Measurements from ENCODE around the gene CIC. TPM values are rescaled to one million over a fixed set of nuclear protein-coding genes. Genes with fewer than 3 reads are reported as not detected.

CIC gene
- total RNA-seq, 4 donors from 2014 or later, result 25.1 to 54.9 (median 27.9) TPM

DNA sequence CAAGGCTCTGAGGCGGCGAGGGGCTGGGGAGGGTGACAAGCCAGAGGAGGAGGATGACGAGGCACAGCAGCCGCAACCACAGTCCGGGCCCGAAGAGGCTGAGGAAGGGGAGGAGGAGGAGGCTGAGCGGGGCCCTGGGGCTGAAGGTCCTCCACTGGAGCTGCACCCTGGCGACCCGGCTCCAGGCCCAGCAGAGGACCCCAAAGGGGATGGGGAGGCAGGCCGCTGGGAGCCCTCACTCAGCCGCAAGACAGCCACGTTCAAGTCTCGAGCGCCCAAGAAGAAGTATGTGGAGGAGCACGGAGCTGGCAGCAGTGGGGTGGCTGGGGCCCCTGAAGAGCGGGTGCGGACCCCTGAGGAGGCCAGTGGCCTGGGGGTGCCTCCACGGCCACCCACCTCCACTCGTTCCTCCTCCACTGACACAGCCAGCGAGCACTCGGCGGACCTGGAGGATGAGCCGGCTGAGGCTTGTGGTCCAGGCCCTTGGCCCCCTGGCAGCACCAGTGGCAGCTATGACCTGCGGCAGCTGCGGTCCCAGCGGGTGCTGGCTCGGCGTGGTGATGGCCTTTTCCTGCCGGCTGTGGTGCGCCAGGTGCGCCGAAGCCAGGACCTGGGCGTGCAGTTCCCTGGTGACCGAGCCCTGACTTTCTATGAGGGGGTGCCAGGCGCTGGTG, 2.9 kb downstream of the CIC start:
- H3K27me3 ChIP-seq, result no peaks in the 10 kb centered on the region
- no peak for TF ChIP-seq POLR2A (IDR thresholded peaks at IDR 0.05)
- TF ChIP-seq, protein P1, sequence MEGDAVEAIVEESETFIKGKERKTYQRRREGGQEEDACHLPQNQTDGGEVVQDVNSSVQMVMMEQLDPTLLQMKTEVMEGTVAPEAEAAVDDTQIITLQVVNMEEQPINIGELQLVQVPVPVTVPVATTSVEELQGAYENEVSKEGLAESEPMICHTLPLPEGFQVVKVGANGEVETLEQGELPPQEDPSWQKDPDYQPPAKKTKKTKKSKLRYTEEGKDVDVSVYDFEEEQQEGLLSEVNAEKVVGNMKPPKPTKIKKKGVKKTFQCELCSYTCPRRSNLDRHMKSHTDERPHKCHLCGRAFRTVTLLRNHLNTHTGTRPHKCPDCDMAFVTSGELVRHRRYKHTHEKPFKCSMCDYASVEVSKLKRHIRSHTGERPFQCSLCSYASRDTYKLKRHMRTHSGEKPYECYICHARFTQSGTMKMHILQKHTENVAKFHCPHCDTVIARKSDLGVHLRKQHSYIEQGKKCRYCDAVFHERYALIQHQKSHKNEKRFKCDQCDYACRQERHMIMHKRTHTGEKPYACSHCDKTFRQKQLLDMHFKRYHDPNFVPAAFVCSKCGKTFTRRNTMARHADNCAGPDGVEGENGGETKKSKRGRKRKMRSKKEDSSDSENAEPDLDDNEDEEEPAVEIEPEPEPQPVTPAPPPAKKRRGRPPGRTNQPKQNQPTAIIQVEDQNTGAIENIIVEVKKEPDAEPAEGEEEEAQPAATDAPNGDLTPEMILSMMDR (IDR thresholded peaks at IDR 0.05), result no peak
- H3K4me1 ChIP-seq, result peaks cover 34 to 76% (median 53%) of the 10 kb centered on the region in 3 donors
- no peaks in the 10 kb centered on the region for H3K9me3 ChIP-seq
- peaks cover 23 to 52% (median 30%) of the 10 kb centered on the region in 3 donors for H3K36me3 ChIP-seq
- DNase-seq, result no peak
- 88% methylated on average over 8 to 15 of the region's 35 CpGs for WGBS, 2 donors
- intact Hi-C loops (cut with DNase I), result no loop called here
- H3K4me3 ChIP-seq, result no peak overlapping the region
- peak overlapping the region; percentile 90 to 99 (median 96) for H3K27ac ChIP-seq

- Histone ChIP-seq H3K4me3 (no peak overlapping the region), H3K4me1 (peaks cover 39 to 78% (median 58%) of the 10 kb centered on the region in 3 donors), H3K27ac (peak overlapping the region in 1 of 4 donors; percentile 97), H3K9me3 (no peaks in the 10 kb centered on the region), H3K27me3 (no peaks in the 10 kb centered on the region), H3K36me3 (peaks cover 23 to 53% (median 30%) of the 10 kb centered on the region in 3 donors)
- WGBS, 2 donors, result no CpG with 5 or more reads among the region's 9 CpGs
- no peak for DNase-seq
- intact Hi-C loops (cut with DNase I), result no loop called here
- no peak for TF ChIP-seq POLR2A (IDR thresholded peaks at IDR 0.05)
These were observed 3.5 kb downstream of the CIC start for GRCh38 chr19:42272535-42272897.

- H3K9me3 ChIP-seq, result no peaks in the 10 kb centered on the region
- TF ChIP-seq, protein P1 (IDR thresholded peaks at IDR 0.05), result no peak
- TF ChIP-seq POLR2A (IDR thresholded peaks at IDR 0.05), result no peak
- H3K4me3 ChIP-seq, result no peak overlapping the region
- intact Hi-C loops (cut with DNase I), result no loop called here
- H3K36me3 ChIP-seq, result peaks cover 23 to 53% (median 30%) of the 10 kb centered on the region in 3 donors
- no peaks in the 10 kb centered on the region for H3K27me3 ChIP-seq
- DNase-seq, result no peak
- H3K27ac ChIP-seq, result no peak overlapping the region
- H3K4me1 ChIP-seq, result peaks cover 40 to 78% (median 58%) of the 10 kb centered on the region in 3 donors
- WGBS, 2 donors, result 94 to 95% methylated on average over 10 to 12 of the region's 23 CpGs
These were observed 3.9 kb downstream of the CIC start for GRCh38 chr19:42272989-42273406.

GRCh38 chr19:42273407-42274064, 4.5 kb downstream of the CIC start:
- no peak for DNase-seq
- no peaks in the 10 kb centered on the region for H3K9me3 ChIP-seq
- no peak overlapping the region for H3K4me3 ChIP-seq
- H3K4me1 ChIP-seq, result peaks cover 45 to 83% (median 64%) of the 10 kb centered on the region in 3 donors
- no peaks in the 10 kb centered on the region for H3K27me3 ChIP-seq
- TF ChIP-seq, protein P1 (IDR thresholded peaks at IDR 0.05), result no peak
- TF ChIP-seq POLR2A (IDR thresholded peaks at IDR 0.05), result no peak
- 89 to 94% methylated on average over 28 to 34 of the region's 43 CpGs for WGBS, 2 donors
- H3K27ac ChIP-seq, result no peak overlapping the region
- intact Hi-C loops (cut with DNase I), result no loop called here
- peaks cover 23 to 53% (median 30%) of the 10 kb centered on the region in 3 donors for H3K36me3 ChIP-seq

DNA sequence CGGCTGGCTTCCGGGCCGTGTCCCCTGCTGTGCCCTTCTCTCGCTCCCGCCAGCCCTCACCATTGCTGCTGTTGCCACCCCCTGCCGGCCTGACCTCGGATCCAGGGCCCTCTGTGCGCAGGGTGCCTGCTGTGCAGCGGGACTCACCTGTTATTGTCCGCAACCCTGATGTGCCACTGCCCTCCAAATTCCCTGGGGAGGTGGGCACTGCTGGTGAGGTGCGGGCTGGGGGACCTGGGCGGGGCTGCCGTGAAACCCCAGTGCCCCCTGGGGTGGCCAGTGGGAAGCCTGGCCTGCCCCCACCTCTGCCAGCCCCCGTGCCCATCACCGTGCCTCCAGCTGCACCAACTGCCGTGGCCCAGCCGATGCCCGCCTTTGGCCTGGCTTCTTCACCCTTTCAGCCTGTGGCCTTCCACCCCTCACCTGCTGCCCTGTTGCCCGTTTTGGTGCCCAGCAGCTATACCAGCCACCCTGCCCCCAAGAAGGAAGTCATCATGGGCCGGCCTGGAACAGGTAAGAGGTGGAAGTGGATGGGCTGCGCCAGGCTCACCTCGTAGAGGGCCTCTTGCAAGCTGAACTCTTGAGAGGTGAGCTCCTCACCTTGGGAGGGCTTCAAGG, 5.1 kb downstream of the CIC start:
- peaks cover 51 to 89% (median 70%) of the 10 kb centered on the region in 3 donors for H3K4me1 ChIP-seq
- H3K36me3 ChIP-seq, result peaks cover 23 to 53% (median 30%) of the 10 kb centered on the region in 3 donors
- DNase-seq, result no peak
- no peaks in the 10 kb centered on the region for H3K9me3 ChIP-seq
- 80 to 92% methylated on average over 7 to 16 of the region's 22 CpGs for WGBS, 2 donors
- H3K27me3 ChIP-seq, result no peaks in the 10 kb centered on the region
- intact Hi-C loops (cut with DNase I), result no loop called here
- no peak for TF ChIP-seq POLR2A (IDR thresholded peaks at IDR 0.05)
- TF ChIP-seq, protein P1 (IDR thresholded peaks at IDR 0.05), result no peak
- H3K27ac ChIP-seq, result no peak overlapping the region
- no peak overlapping the region for H3K4me3 ChIP-seq

Measured in esophagus squamous epithelium (tissue), 5 donors.